Transverse colon (tissue), 4 donors: ENCODE data around the gene RPTOR. TPM values are rescaled to one million over a fixed set of nuclear protein-coding genes. Genes with fewer than 3 reads are reported as not detected.

Source experiments
- DNase-seq: peaks from one replicate; pipeline ENCODE4 v3.0.0-alpha.2; 2019
- H3K27ac ChIP-seq, 4 donors: fragments of 200-600 bp; sonication (generic); 2 replicates each; pipeline ENCODE4 v1.5.1; 2016 to 2018; ENCODE audit warnings: inconsistent platforms in 4 of 4
- H3K27me3 ChIP-seq: fragments of 200-600 bp; sonication (generic); 2 replicates; pipeline ENCODE4 v1.5.1; 2017; ENCODE audit warnings: inconsistent platforms
- H3K36me3 ChIP-seq, 4 donors: fragments of 200-600 bp; sonication (generic); 2 replicates each; pipeline ENCODE4 v1.5.1; 2017 to 2019; ENCODE audit warnings: inconsistent platforms in 4 of 4
- H3K4me1 ChIP-seq, 4 donors: fragments of 200-600 bp; sonication (generic); 2 replicates each; pipeline ENCODE4 v1.5.1; 2017 to 2020; ENCODE audit warnings: inconsistent platforms in 4 of 4
- H3K4me3 ChIP-seq, 4 donors: fragments of 200-600 bp; sonication (generic); 1 replicate in 1 of 4; 2 replicates in 3 of 4; pipeline versions ENCODE4 v1.5.1 to v1.6.1; 2017 to 2019; ENCODE audit warnings: inconsistent platforms in 4 of 4
- H3K9me3 ChIP-seq, 2 donors: fragments of 200-600 bp; sonication (generic); 2 replicates each; pipeline ENCODE4 v1.5.1; 2017 to 2019; ENCODE audit warnings: inconsistent platforms in 2 of 2
- EP300 ChIP-seq: sonication (generic); formaldehyde crosslinking; IDR thresholded peaks from one replicate; pipeline ENCODE4 v1.6.1; 2017; ENCODE audit warnings: antibody characterized with exemption, low read depth
- POLR2A ChIP-seq: fragments of 450-650 bp; IDR thresholded peaks from one replicate; pipeline ENCODE4 v1.6.1; 2016; ENCODE audit warnings: antibody characterized with exemption, mild to moderate bottlenecking, moderate library complexity
- POLR2AphosphoS5 ChIP-seq, 3 donors: sonication (generic); formaldehyde crosslinking; IDR thresholded peaks; one replicate each; pipeline ENCODE4 v1.6.1; 2016; ENCODE audit warnings: antibody characterized with exemption in 3 of 3
- WGBS, 2 donors: methylation state at CpG; one replicate each; pipeline ENCODE4 v1.1.5; 2018; ENCODE audit warnings: low coverage in 1 of 2; 5-methylcytosine and 5-hydroxymethylcytosine counted together
- in situ Hi-C, 4 donors: fragments of 200-750 bp; cut with MboI; loops; one replicate each; pipeline versions ENCODE4 v1.15.0 to v1.15.1; 2017; ENCODE audit warnings: low sequenced_read_pairs in 3 of 4, low pct_ligation_motif_present in 1 of 4, low pct_unique_long_range_greater_than_20kb in 1 of 4
- intact Hi-C: fragments of 100-400 bp; cut with DNase I; formaldehyde crosslinking; loops from one replicate; pipeline ENCODE4 v1.15.1; 2023; ENCODE audit warnings: low total_unique reads
- total RNA-seq, 4 donors: library from RNA; depleted of rRNA; stranded (reverse); fragments of >200 nt; gene quantifications; one replicate each; pipeline ENCODE4 v1.1.0, GENCODE V29; 2016
- TF ChIP-seq, protein P1 (sequence below), 5 experiments: fragments of 200-600 bp in 3 of 5; fragments of 450-650 bp in 2 of 5; sonication (generic) in 3 of 5; IDR thresholded peaks; 1 replicate in 2 of 5; 2 replicates in 3 of 5; pipeline ENCODE4 v1.5.1; 2016 to 2017; ENCODE audit warnings: antibody characterized with exemption in 5 of 5, inconsistent platforms in 3 of 5, mild to moderate bottlenecking in 2 of 5, moderate library complexity in 1 of 5

The RPTOR gene
- total RNA-seq, 4 donors from 2014 or later, result 28.9 to 79.3 (median 48.0) TPM

DNA sequence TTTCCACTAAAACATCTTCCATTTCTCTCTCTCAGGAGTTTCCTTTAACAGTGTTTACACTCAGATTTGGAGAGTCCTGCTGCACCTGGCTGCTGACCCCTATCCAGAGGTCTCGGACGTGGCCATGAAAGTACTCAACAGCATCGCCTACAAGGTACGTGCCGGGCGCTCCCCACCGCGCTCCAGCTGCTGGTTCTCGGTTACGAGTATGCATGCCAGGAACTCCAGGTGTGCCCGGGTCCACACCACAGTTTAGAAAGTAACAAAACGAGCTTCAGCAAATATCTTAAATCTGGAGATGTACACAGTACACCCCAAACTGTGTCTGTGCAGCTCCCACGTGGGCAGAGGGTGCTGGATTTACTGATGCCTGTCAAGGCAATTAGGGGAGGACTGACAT, 364.1 kb downstream of the RPTOR start:
- TF ChIP-seq POLR2A (no peak), EP300 (no peak), POLR2AphosphoS5 (IDR thresholded peaks at IDR 0.05) (no peak)
- TF ChIP-seq, protein P1, sequence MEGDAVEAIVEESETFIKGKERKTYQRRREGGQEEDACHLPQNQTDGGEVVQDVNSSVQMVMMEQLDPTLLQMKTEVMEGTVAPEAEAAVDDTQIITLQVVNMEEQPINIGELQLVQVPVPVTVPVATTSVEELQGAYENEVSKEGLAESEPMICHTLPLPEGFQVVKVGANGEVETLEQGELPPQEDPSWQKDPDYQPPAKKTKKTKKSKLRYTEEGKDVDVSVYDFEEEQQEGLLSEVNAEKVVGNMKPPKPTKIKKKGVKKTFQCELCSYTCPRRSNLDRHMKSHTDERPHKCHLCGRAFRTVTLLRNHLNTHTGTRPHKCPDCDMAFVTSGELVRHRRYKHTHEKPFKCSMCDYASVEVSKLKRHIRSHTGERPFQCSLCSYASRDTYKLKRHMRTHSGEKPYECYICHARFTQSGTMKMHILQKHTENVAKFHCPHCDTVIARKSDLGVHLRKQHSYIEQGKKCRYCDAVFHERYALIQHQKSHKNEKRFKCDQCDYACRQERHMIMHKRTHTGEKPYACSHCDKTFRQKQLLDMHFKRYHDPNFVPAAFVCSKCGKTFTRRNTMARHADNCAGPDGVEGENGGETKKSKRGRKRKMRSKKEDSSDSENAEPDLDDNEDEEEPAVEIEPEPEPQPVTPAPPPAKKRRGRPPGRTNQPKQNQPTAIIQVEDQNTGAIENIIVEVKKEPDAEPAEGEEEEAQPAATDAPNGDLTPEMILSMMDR (IDR thresholded peaks at IDR 0.05), result no peak
- no peak overlapping the region for H3K4me3 ChIP-seq
- intact Hi-C loops (loop anchor here (5.0 kb wide), 1 partner anchor 201 kb away; no protein-coding TSS in a partner anchor), in situ Hi-C loops (no loop called here)
- no peaks in the 10 kb centered on the region for H3K27me3 ChIP-seq
- WGBS, 2 donors, result 93 to 100% methylated on average over 10 to 13 of the region's 13 CpGs
- peaks cover 0 to 6% (median 0%) of the 10 kb centered on the region in 4 donors for H3K36me3 ChIP-seq
- H3K27ac ChIP-seq, result no peak overlapping the region
- H3K9me3 ChIP-seq, result no peaks in the 10 kb centered on the region
- no peaks in the 10 kb centered on the region for H3K4me1 ChIP-seq
- DNase-seq, result no peak

DNA sequence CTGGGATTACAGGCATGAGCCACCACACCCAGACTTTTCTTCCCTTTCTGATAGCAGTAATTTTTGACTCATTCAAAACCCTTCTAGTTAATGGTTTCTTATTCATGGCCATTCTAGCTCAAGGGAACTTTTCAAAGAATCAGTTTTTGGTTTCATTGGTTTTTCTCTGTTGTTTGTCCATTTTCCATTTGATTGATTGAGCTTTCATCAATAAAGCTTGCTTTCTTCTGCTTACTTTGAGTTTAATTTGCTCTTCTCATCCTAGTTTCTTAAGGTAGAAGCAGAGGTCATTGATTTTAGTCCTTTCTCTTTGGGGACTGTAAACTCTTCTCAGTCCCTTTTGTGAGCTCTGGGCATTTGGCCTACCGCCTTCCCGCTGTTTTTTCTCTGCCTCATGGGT, 365.0 kb downstream of the RPTOR start:
- no peak overlapping the region for H3K4me3 ChIP-seq
- 93 to 100% methylated on average over 2 of the region's 2 CpGs for WGBS, 2 donors
- peaks cover 0 to 6% (median 0%) of the 10 kb centered on the region in 4 donors for H3K36me3 ChIP-seq
- H3K27me3 ChIP-seq, result no peaks in the 10 kb centered on the region
- intact Hi-C loops, result loop anchor here (5.0 kb wide), 1 partner anchor 202 kb away; no protein-coding TSS in a partner anchor
- in situ Hi-C loops, result no loop called here
- no peaks in the 10 kb centered on the region for H3K4me1 ChIP-seq
- DNase-seq, result no peak
- no peak overlapping the region for H3K27ac ChIP-seq
- H3K9me3 ChIP-seq, result no peaks in the 10 kb centered on the region
- TF ChIP-seq POLR2A, result no peak
- TF ChIP-seq POLR2AphosphoS5 (IDR thresholded peaks at IDR 0.05), result no peak
- TF ChIP-seq, protein P1 (IDR thresholded peaks at IDR 0.05), result no peak
- no peak for TF ChIP-seq EP300

DNA sequence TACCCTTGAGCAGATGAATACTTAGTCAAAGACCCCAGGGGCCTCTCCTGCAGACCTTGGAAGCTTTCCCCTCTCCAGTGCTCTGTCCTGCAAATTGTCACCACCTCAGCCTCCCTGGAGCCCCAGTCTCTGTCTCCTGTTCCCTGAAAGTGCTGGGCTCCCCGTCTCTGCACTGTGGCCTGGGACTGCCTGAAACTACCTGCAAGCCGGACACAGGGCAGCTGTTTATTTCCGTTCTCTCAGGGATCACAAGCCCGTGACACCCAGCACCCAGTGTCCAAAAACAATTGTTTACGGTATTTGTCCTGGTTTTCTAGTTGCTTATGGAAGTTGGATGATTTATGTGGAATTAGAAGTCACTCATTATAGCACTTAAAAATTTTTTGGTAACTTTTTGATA, 365.4 kb downstream of the RPTOR start:
- Histone ChIP-seq H3K27me3 (no peaks in the 10 kb centered on the region), H3K36me3 (peaks cover 0 to 6% (median 0%) of the 10 kb centered on the region in 4 donors), H3K27ac (no peak overlapping the region), H3K9me3 (no peaks in the 10 kb centered on the region), H3K4me3 (no peak overlapping the region), H3K4me1 (no peaks in the 10 kb centered on the region)
- WGBS, 2 donors, result 86 to 100% methylated on average over 1 to 5 of the region's 5 CpGs
- in situ Hi-C loops, result no loop called here
- intact Hi-C loops, result no loop called here
- no peak for DNase-seq
- TF ChIP-seq POLR2A, result no peak
- TF ChIP-seq, protein P1 (IDR thresholded peaks at IDR 0.05), result no peak
- no peak for TF ChIP-seq EP300
- TF ChIP-seq POLR2AphosphoS5 (IDR thresholded peaks at IDR 0.05), result no peak

DNA sequence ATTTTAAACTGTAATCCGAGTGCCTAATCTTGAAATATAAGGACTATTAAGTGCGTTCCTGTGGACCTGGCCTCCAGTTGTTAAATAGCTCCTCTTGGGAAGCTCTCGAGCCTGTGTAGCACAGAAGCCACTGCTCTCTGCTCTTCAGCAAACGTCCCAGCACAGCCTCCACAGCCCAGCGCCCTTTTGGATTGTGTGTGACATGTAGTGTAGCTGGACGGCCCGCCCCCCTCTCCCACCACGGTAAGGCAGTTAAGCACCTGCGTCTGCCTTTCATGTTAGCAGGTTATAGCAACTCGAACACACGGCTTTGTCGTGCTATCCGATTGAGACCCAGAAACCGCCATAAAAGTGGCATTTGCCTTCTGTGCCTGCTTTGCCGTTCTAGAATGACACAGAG, 367.8 kb downstream of the RPTOR start:
- Histone ChIP-seq H3K36me3 (peaks cover 0 to 6% (median 0%) of the 10 kb centered on the region in 4 donors), H3K4me1 (no peaks in the 10 kb centered on the region), H3K27me3 (no peaks in the 10 kb centered on the region), H3K4me3 (no peak overlapping the region), H3K9me3 (no peaks in the 10 kb centered on the region), H3K27ac (no peak overlapping the region)
- DNase-seq, result no peak
- TF ChIP-seq EP300 (no peak), POLR2A (no peak), POLR2AphosphoS5 (IDR thresholded peaks at IDR 0.05) (no peak)
- TF ChIP-seq, protein P1 (IDR thresholded peaks at IDR 0.05), result no peak
- intact Hi-C loops, result no loop called here
- in situ Hi-C loops, result no loop called here
- 89 to 100% methylated on average over 1 to 15 of the region's 15 CpGs for WGBS, 2 donors
